ENCODE data around the gene ADAMTSL5.
"Not testable (repeated sequence)": the region's sequence is repeated elsewhere in the genome, so short reads cannot be mapped to it uniquely, and the experiment has no call there.

The ADAMTSL5 gene

GRCh38 chr19:1511318-1512317, 1.2 kb downstream of the ADAMTSL5 start:
- DNase-seq (ENCODE audit: low read depth), result no peak

GRCh38 chr19:1510807-1511206, 2.0 kb downstream of the ADAMTSL5 start:
- DNase-seq (ENCODE audit: low read depth), result no peak

GRCh38 chr19:1510442-1510806, 2.4 kb downstream of the ADAMTSL5 start:
- no peak for DNase-seq (ENCODE audit: low read depth)

- DNase-seq (ENCODE audit: low read depth), result no peak
Observed at GRCh38 chr19:1509602-1510441, 3.0 kb downstream of the ADAMTSL5 start.

- no peak for DNase-seq (ENCODE audit: low read depth)
Observed at GRCh38 chr19:1508507-1508856, 4.3 kb downstream of the ADAMTSL5 start.

- peak; percentile 88 for DNase-seq (ENCODE audit: low read depth)
Observed at GRCh38 chr19:1507763-1508506, 4.9 kb downstream of the ADAMTSL5 start.

- no peak for DNase-seq (ENCODE audit: low read depth)
Observed at GRCh38 chr19:1507192-1507660, 5.6 kb downstream of the ADAMTSL5 start.

GRCh38 chr19:1505991-1506881, 6.6 kb downstream of the ADAMTSL5 start:
- DNase-seq (ENCODE audit: low read depth), result no peak

GRCh38 chr19:1505012-1505411, 7.8 kb downstream of the ADAMTSL5 start:
- DNase-seq (ENCODE audit: low read depth), result no peak

- DNase-seq (ENCODE audit: low read depth), result no peak
Observed at GRCh38 chr19:1503925-1504773, 8.7 kb downstream of the ADAMTSL5 start.

- DNase-seq (ENCODE audit: low read depth), result peak; percentile 58
Observed at GRCh38 chr19:1503089-1503924, 9.5 kb downstream of the ADAMTSL5 start.

- no peak for DNase-seq (ENCODE audit: low read depth)
Observed at GRCh38 chr19:1502433-1503088, 10.3 kb downstream of the ADAMTSL5 start.

- no peak for DNase-seq (ENCODE audit: low read depth)
Observed at GRCh38 chr19:1501200-1501595, 11.6 kb downstream of the ADAMTSL5 start.

- DNase-seq (ENCODE audit: low read depth), result not testable (repeated sequence)
Observed at GRCh38 chr19:1499231-1499630, 13.6 kb downstream of the ADAMTSL5 start.

GRCh38 chr19:1497578-1498235, 15.1 kb downstream of the ADAMTSL5 start:
- DNase-seq (ENCODE audit: low read depth), result no peak

- DNase-seq (ENCODE audit: low read depth), result no peak
Observed at GRCh38 chr19:1496714-1497577, 15.9 kb downstream of the ADAMTSL5 start.

All from activated T-cell treated with anti-CD3 and anti-CD28 coated beads for 24 hours (primary cell).